ENCODE results near the gene VWA8. TPM values are rescaled to one million over a fixed set of nuclear protein-coding genes. Genes with fewer than 3 reads are reported as not detected.
"Not testable (repeated sequence)": the region's sequence is repeated elsewhere in the genome, so short reads cannot be mapped to it uniquely, and the experiment has no call there.

The VWA8 gene
- total RNA-seq, 4 donors from 2014 or later: 27.7 to 47.7 (median 39.5) TPM

DNA sequence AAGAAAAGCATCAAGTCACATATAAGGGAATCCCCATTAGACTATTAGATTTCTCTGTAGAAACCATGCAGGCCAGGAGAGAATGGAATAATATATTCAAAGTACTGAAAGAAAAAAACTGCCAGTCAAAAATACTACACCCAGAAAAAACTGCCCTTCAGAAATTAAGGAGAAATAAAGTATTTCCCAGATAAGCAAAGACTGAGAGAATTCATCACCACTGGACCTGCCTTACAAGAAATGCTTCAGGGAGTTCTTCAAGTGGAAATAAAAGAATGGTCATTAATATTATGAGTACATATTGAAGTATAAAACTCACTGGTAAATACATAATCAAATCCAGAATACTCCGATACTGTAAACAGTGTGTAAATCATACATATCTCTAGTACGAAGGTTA is 35.9 kb downstream of the VWA8 start:
- peaks cover 0 to 3% (median 0%) of the 10 kb centered on the region in 4 donors for H3K9me3 ChIP-seq
- H3K4me3 ChIP-seq: no peak overlapping the region
- no peaks in the 10 kb centered on the region for H3K27me3 ChIP-seq
- no peaks in the 10 kb centered on the region for H3K36me3 ChIP-seq
- TF ChIP-seq POLR2A (IDR thresholded peaks at IDR 0.05): no peak
- TF ChIP-seq, protein P1, sequence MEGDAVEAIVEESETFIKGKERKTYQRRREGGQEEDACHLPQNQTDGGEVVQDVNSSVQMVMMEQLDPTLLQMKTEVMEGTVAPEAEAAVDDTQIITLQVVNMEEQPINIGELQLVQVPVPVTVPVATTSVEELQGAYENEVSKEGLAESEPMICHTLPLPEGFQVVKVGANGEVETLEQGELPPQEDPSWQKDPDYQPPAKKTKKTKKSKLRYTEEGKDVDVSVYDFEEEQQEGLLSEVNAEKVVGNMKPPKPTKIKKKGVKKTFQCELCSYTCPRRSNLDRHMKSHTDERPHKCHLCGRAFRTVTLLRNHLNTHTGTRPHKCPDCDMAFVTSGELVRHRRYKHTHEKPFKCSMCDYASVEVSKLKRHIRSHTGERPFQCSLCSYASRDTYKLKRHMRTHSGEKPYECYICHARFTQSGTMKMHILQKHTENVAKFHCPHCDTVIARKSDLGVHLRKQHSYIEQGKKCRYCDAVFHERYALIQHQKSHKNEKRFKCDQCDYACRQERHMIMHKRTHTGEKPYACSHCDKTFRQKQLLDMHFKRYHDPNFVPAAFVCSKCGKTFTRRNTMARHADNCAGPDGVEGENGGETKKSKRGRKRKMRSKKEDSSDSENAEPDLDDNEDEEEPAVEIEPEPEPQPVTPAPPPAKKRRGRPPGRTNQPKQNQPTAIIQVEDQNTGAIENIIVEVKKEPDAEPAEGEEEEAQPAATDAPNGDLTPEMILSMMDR (IDR thresholded peaks at IDR 0.05): no peak
- H3K27ac ChIP-seq: no peak overlapping the region
- H3K4me1 ChIP-seq: no peaks in the 10 kb centered on the region
- no peak for DNase-seq

DNA sequence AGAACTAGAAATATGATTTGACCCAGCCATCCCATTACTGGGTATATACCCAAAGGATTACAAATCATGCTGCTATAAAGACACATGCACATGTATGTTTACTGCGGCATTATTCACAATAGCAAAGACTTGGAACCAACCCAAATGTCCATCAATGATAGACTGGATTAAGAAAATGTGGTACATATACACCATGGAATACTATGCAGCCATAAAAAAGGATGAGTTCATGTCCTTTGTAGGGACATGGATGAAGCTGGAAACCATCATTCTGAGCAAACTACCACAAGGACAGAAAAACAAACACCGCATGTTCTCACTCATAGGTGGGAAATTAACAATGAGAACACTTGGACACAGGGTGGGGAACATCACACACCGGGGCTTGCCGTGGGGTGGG is 38.0 kb downstream of the VWA8 start:
- not testable (repeated sequence) for DNase-seq, H3K9me3 ChIP-seq, H3K4me3 ChIP-seq, H3K36me3 ChIP-seq, H3K4me1 ChIP-seq, H3K27me3 ChIP-seq, H3K27ac ChIP-seq

DNA sequence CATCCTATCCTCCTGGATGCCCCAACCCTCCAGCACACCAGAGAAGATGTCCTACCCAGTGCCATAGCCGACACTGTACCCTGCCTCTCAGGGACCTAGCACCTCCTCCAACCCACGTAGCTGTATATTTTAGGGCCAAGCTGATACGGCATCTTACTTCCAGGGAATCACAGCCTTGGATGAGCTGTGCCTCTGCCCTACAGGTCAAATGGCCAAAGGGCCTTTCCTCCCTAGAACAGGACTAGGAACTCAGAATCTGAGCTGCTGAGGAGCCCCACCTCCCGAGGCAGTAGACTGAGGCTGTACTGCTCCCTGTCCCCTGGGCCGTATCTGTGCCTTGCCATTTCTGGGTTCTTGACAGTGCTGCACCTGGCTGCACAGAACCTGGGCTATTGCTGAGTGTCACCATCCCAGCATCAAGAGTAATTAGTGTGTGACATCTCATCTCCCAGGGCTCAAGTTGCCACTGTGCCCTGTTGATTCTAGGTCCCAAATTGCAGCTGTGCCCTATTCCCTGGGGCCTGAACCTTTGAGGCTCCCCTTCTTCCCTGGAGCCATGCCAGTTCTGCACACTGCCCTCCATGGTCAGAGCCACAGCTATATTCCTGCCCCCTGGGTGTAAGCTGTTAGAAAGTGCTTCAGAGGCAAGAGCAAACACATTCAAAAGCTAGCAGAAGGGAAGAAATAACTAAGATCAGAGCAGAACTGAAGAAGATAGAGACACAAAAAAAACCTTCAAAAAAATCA is 41.0 kb downstream of the VWA8 start:
- Histone ChIP-seq H3K4me1 (no peaks in the 10 kb centered on the region), H3K27me3 (no peaks in the 10 kb centered on the region), H3K4me3 (no peak overlapping the region), H3K27ac (no peak overlapping the region), H3K36me3 (no peaks in the 10 kb centered on the region), H3K9me3 (peaks cover 0 to 3% (median 0%) of the 10 kb centered on the region in 4 donors)
- TF ChIP-seq, protein P1 (IDR thresholded peaks at IDR 0.05): no peak
- no peak for TF ChIP-seq POLR2A (IDR thresholded peaks at IDR 0.05)
- no peak for DNase-seq

DNA sequence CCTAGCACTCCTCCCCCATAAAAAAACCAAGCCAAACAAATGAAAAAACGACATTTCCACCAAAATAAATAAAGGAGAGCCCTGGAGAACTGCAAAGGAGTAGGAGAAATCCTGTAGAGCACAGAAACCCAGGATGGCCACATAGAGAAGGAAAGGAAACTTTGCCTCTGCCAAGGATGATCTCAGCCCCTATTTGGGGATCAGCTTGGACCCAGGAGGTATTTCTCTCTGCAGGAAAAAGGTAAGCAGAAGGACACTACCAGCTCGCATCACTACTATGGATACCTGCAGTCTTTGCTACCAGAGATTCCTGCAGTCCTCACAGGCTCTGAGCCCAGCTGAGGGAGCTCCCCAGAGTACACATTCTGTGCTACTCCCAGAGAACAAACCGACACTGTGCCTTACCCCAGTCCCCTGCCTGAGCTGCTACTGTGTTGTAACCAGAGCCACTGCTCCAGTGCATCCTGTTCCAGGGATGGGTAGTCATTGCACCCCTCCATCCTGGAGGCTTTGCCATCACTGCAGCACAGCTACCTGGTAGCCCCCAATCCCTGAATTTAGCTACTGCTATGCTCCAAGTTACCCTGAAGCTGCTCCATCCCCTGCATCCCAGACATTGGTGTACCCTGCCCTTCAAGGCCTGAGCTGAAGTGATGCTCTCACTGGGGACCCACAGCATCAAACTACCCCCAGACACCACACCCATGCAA is 41.7 kb downstream of the VWA8 start:
- H3K36me3 ChIP-seq: no peaks in the 10 kb centered on the region
- DNase-seq: no peak
- H3K27me3 ChIP-seq: no peaks in the 10 kb centered on the region
- H3K27ac ChIP-seq: no peak overlapping the region
- no peak overlapping the region for H3K4me3 ChIP-seq
- TF ChIP-seq, protein P1 (IDR thresholded peaks at IDR 0.05): no peak
- no peak for TF ChIP-seq POLR2A (IDR thresholded peaks at IDR 0.05)
- no peaks in the 10 kb centered on the region for H3K4me1 ChIP-seq
- H3K9me3 ChIP-seq: peaks cover 0 to 1% (median 0%) of the 10 kb centered on the region in 4 donors

DNA sequence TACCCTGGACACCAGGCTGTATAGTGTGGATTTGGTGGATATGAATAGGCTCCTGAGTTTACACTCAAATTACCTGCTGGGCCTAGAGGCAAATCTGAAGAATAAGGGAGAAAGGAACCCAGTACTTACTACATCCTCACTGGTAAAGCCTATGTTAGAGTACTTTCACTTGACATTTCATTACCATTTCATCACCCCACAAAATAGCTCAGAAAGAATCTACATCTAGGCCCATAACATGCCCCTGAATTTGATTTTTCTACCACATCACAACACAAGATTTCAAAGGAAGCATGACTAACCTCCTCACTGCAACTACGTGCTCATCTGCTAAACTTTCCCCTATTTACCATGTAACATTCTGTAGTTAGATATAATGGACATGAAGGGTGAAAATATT is 43.3 kb downstream of the VWA8 start:
- Histone ChIP-seq H3K9me3 (no peaks in the 10 kb centered on the region), H3K4me1 (no peaks in the 10 kb centered on the region), H3K27me3 (no peaks in the 10 kb centered on the region), H3K27ac (no peak overlapping the region), H3K36me3 (no peaks in the 10 kb centered on the region), H3K4me3 (no peak overlapping the region)
- TF ChIP-seq, protein P1 (IDR thresholded peaks at IDR 0.05): no peak
- TF ChIP-seq POLR2A (IDR thresholded peaks at IDR 0.05): no peak
- DNase-seq: no peak

DNA sequence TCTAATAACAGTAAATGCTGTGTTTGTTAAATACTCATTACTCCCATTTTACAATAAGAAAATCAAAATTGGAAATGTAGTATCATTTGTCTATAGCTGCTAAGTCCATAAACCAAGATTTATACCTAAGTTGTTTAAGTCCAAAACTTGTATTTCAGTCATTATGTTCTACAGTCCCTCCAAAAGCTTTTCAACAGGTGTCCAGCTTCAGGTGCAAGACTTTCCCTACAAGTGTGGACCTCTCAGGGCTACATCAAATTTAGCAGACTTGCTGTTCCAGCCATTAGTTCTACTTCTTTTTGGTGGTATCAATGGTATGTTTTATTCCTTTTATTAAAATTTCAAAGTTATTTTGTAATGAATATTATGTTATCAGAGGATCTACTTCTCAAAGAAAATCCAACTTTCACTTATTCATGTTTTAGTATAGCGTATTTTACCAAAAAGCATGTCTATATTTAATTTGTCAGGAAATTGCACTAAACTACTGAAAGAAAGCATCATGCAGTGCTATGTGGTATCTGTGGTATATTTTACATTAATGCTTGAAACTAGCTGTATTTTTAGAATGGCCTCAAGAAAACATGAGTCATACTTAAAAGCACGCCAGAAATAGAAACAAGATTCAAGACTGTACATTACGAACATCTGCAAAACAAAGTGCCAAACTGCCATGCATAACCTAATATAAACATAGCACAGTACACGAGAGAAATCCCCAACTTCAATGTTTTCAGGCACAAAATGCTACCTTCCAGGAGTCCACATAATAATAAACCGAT is 44.5 kb downstream of the VWA8 start:
- DNase-seq: no peak
- H3K27ac ChIP-seq: no peak overlapping the region
- TF ChIP-seq, protein P1 (IDR thresholded peaks at IDR 0.05): no peak
- TF ChIP-seq POLR2A (IDR thresholded peaks at IDR 0.05): no peak

More for the DNA sequence above, 44.5 kb downstream of the VWA8 start:
- Histone ChIP-seq H3K9me3 (no peaks in the 10 kb centered on the region), H3K27me3 (no peaks in the 10 kb centered on the region), H3K4me1 (no peaks in the 10 kb centered on the region), H3K4me3 (no peak overlapping the region), H3K36me3 (no peaks in the 10 kb centered on the region)
